Activated naive CD4-positive, alpha-beta T cell treated with anti-CD3 and anti-CD28 coated beads, Interleukin-2, amount 50 U/mL, for 24 hours (primary cell): ENCODE data around the gene FBXO2.
"Not testable (repeated sequence)": the region's sequence is repeated elsewhere in the genome, so short reads cannot be mapped to it uniquely, and the experiment has no call there.

Experiments used
- H3K27ac Mint-ChIP-seq: one replicate; pipeline ENCODE4 v1.8.0; 2021; ENCODE audit warnings: mild to moderate bottlenecking, mixed read lengths
- H3K27me3 Mint-ChIP-seq: one replicate; pipeline ENCODE4 v1.8.0; 2021; ENCODE audit warnings: mixed read lengths
- H3K36me3 Mint-ChIP-seq: one replicate; pipeline ENCODE4 v1.8.0; 2021; ENCODE audit warnings: mixed read lengths
- H3K4me1 Mint-ChIP-seq: one replicate; pipeline ENCODE4 v1.8.0; 2021; ENCODE audit warnings: mixed read lengths
- H3K4me3 Mint-ChIP-seq: one replicate; pipeline ENCODE4 v1.8.0; 2021; ENCODE audit warnings: mild to moderate bottlenecking, mixed read lengths
- H3K9me3 Mint-ChIP-seq: one replicate; pipeline ENCODE4 v1.8.0; 2021; ENCODE audit warnings: mixed read lengths

Gene FBXO2

DNA sequence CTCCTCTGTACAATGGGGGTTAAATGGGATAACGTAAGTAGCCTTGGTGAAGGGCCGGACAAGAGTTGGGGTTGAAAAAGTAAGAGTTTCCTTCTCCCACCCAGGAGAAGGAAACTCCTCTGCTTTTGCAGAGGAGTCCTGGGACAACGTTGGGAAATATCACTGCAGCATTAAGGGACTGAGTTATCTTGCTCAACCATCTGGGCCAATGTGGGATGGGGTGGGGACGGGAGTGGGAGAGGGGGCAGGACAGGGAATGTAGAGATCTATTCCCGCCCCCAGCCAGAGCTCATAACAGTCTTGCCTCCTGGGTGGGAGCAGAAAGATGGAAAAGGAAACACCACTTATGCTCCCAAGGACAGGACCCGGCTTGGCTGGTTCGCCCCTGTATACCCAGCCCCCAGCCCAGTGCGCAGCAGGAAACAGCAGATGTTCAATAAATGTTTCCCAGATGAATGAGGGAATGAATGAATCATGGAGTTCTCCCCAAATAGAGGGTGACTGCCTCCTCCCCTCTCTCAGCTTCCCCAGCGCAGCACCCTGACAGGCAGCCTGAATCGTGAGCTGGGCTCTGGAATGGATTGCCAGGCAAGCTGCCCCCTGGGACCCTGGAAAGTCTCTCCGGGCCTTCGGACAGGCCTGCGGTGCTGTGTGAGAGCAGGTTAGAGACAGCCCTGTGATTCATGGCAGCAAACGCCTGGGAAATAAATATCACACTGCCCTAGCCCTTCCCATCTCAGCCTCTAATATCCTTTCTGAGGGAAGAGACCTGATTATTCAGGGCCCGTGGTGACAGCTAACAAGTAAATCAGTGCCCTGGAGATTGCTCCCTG, 24.8 kb downstream of the FBXO2 start:
- Mint-ChIP-seq H3K36me3 (no peaks in the 10 kb centered on the region), H3K4me3 (no peak overlapping the region), H3K27me3 (peaks cover 9% of the 10 kb centered on the region), H3K4me1 (no peaks in the 10 kb centered on the region), H3K27ac (no peak overlapping the region), H3K9me3 (no peaks in the 10 kb centered on the region)

DNA sequence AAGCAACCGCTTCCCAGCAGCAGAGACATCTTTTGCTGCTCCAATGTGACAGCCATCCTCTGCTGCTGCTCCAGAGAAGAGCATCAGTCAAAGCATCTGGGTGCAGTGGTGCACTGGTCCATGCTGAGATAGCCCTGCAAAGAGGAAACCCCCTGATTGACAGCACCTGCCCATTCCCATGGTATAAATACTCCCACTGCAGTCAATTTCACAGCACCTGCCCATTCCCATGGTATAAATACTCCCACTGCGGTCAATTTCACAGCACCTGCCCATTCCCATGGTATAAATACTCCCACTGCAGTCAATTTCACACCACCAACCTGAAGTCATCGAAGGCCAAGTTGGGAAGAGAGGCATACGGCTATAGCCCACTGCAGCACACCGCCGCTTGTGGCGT, 25.5 kb downstream of the FBXO2 start:
- no peak overlapping the region for H3K27ac Mint-ChIP-seq
- no peak overlapping the region for H3K4me3 Mint-ChIP-seq
- no peaks in the 10 kb centered on the region for H3K4me1 Mint-ChIP-seq
- H3K9me3 Mint-ChIP-seq = no peaks in the 10 kb centered on the region
- peaks cover 6% of the 10 kb centered on the region for H3K27me3 Mint-ChIP-seq
- no peaks in the 10 kb centered on the region for H3K36me3 Mint-ChIP-seq

DNA sequence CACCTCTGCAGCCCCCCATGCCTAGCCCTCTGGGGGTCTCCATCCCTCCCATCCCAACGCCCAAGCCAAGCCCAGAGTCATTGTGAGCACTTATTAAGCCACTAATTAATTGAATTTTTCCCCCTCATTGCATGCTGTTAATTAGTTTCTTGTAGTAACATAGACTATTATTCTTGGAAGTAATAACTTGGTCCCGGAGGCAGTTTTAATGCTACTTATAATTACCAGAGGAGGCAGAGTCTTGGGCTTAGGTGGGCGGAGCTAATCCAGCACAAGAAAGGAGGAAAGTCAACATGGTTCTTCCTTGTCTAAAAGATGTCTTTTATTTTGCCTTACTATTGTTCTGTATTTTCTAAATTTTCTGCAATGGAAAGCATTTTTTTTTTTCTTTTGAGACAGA, 27.7 kb downstream of the FBXO2 start:
- Mint-ChIP-seq H3K27me3 (peaks cover 6% of the 10 kb centered on the region), H3K27ac (no peak overlapping the region), H3K4me3 (no peak overlapping the region), H3K4me1 (no peaks in the 10 kb centered on the region), H3K9me3 (no peaks in the 10 kb centered on the region), H3K36me3 (no peaks in the 10 kb centered on the region)

DNA sequence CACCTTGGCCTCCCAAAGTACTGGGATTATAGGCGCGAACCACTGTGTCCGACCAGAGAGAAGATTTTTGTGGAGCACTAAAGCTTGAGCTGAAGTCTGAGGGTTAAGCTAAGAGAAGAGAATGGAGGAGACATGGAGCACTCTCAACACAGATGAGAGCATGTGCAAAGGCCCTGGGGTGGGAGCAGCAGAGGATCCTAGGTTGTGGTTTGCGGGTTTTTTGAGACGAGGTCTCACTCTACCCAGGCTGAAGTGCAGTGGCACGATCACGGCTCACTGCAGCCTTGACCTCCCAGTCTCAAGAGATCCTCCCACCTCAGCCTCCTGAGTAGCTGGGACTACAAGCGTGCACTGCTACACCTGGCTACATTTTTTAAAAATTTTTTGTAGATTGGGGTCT, 30.5 kb downstream of the FBXO2 start:
- Mint-ChIP-seq H3K4me3 (no peak overlapping the region), H3K4me1 (no peaks in the 10 kb centered on the region), H3K9me3 (no peaks in the 10 kb centered on the region), H3K36me3 (no peaks in the 10 kb centered on the region), H3K27me3 (peaks cover 5% of the 10 kb centered on the region), H3K27ac (no peak overlapping the region)

GRCh38 chr1:11622398-11622797, 31.8 kb downstream of the FBXO2 start:
- no peaks in the 10 kb centered on the region for H3K36me3 Mint-ChIP-seq
- no peaks in the 10 kb centered on the region for H3K4me1 Mint-ChIP-seq
- no peak overlapping the region for H3K27ac Mint-ChIP-seq
- H3K4me3 Mint-ChIP-seq = no peak overlapping the region
- no peaks in the 10 kb centered on the region for H3K9me3 Mint-ChIP-seq
- peaks cover 5% of the 10 kb centered on the region for H3K27me3 Mint-ChIP-seq

GRCh38 chr1:11620924-11621323, 33.3 kb downstream of the FBXO2 start:
- H3K4me1 Mint-ChIP-seq = no peaks in the 10 kb centered on the region
- H3K9me3 Mint-ChIP-seq = no peaks in the 10 kb centered on the region
- H3K27me3 Mint-ChIP-seq = peaks cover 2% of the 10 kb centered on the region
- no peak overlapping the region for H3K4me3 Mint-ChIP-seq
- no peaks in the 10 kb centered on the region for H3K36me3 Mint-ChIP-seq
- no peak overlapping the region for H3K27ac Mint-ChIP-seq

DNA sequence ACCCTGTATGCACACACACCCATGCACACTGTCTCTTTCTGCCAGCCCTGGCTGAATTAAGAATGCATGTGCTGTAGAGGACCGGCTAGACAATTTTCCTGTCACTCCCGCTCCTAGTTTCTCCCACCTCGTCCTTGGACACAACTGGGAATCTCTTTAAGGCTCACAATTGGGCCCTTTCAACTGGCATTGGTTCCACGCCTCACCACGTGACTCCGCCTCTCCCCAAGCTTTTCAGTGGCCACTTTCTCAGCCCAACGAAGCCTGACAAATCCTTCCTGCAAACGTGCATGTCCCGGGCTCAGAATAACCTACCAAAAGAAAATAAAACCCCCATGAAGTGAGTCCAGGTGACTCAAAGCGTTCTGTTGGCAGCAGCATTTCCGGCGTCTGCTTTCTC, 33.8 kb downstream of the FBXO2 start:
- H3K9me3 Mint-ChIP-seq = no peaks in the 10 kb centered on the region
- no peak overlapping the region for H3K4me3 Mint-ChIP-seq
- no peaks in the 10 kb centered on the region for H3K4me1 Mint-ChIP-seq
- H3K27me3 Mint-ChIP-seq = no peaks in the 10 kb centered on the region
- H3K36me3 Mint-ChIP-seq = no peaks in the 10 kb centered on the region
- no peak overlapping the region for H3K27ac Mint-ChIP-seq

DNA sequence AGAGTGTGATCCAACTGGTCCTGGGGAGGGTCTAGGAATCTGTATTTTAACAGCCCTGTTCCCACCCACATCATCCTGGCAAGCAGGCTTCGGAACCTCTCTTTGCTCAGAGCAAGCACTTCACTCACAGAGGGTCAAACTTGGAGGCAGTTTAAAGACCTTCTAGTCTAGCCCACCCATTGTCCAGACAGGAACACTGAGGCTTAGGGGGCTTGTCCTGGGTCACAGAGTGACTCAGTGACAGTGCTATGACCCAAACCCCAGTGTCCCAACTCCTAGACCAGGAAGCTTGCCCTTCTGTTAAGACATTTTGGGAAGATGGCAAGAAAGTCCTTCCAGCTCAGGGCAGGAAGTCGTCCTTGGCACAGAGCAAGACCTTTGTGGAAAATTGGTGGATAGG, 36.5 kb downstream of the FBXO2 start:
- Mint-ChIP-seq H3K4me3 (no peak overlapping the region), H3K4me1 (no peaks in the 10 kb centered on the region), H3K27ac (no peak overlapping the region), H3K27me3 (no peaks in the 10 kb centered on the region), H3K36me3 (no peaks in the 10 kb centered on the region), H3K9me3 (no peaks in the 10 kb centered on the region)

DNA sequence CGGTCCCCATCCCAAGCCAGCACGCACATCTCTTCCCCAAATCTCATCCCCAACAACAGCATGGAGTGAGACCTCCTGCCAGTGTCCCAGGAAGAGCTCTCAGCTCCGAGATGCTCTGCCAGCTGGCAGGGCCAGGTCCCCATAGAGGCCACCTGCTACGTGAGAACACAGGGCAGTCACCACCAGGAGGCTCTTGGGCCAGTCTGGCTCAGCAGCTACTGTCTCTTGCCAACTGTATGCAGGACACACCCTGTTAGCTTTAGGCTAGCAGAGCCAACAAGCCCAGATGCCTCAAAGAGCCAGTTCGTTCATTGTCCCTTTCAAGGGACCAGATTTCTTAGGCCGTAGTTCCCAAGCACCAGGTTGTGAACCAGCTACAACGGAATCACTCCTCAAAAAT, 36.9 kb downstream of the FBXO2 start:
- Mint-ChIP-seq H3K27me3 (no peaks in the 10 kb centered on the region), H3K4me1 (no peaks in the 10 kb centered on the region), H3K4me3 (no peak overlapping the region), H3K27ac (no peak overlapping the region), H3K9me3 (no peaks in the 10 kb centered on the region), H3K36me3 (no peaks in the 10 kb centered on the region)

GRCh38 chr1:11616766-11617165, 37.5 kb downstream of the FBXO2 start:
- no peak overlapping the region for H3K27ac Mint-ChIP-seq
- no peak overlapping the region for H3K4me3 Mint-ChIP-seq
- no peaks in the 10 kb centered on the region for H3K4me1 Mint-ChIP-seq
- H3K36me3 Mint-ChIP-seq = no peaks in the 10 kb centered on the region
- no peaks in the 10 kb centered on the region for H3K27me3 Mint-ChIP-seq
- no peaks in the 10 kb centered on the region for H3K9me3 Mint-ChIP-seq

- Mint-ChIP-seq H3K4me1 (no peaks in the 10 kb centered on the region), H3K4me3 (no peak overlapping the region), H3K36me3 (no peaks in the 10 kb centered on the region), H3K9me3 (no peaks in the 10 kb centered on the region), H3K27ac (no peak overlapping the region), H3K27me3 (no peaks in the 10 kb centered on the region)
These were observed 39.1 kb downstream of the FBXO2 start for GRCh38 chr1:11615090-11615489.

DNA sequence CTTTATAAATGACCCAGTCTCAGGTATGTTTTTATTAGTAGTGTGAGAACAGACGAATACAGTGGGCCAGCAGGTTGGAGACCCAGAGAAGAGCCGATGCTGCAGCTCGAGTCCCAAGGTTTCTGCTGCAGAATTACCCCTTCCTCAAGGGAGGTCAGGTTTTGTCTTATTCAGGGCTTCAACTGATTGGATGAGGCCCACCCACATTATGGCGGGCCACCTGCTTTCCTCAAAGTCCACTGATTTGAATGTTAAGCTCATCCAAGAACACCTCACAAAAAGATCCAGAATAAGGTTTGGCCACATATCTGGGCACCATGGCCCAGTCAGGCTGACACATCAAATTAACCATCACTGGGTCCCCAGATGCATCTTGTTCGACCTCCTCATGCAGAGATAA, 40.9 kb downstream of the FBXO2 start:
- Mint-ChIP-seq H3K27ac (no peak overlapping the region), H3K27me3 (no peaks in the 10 kb centered on the region), H3K9me3 (no peaks in the 10 kb centered on the region), H3K4me1 (no peaks in the 10 kb centered on the region), H3K4me3 (no peak overlapping the region), H3K36me3 (no peaks in the 10 kb centered on the region)

DNA sequence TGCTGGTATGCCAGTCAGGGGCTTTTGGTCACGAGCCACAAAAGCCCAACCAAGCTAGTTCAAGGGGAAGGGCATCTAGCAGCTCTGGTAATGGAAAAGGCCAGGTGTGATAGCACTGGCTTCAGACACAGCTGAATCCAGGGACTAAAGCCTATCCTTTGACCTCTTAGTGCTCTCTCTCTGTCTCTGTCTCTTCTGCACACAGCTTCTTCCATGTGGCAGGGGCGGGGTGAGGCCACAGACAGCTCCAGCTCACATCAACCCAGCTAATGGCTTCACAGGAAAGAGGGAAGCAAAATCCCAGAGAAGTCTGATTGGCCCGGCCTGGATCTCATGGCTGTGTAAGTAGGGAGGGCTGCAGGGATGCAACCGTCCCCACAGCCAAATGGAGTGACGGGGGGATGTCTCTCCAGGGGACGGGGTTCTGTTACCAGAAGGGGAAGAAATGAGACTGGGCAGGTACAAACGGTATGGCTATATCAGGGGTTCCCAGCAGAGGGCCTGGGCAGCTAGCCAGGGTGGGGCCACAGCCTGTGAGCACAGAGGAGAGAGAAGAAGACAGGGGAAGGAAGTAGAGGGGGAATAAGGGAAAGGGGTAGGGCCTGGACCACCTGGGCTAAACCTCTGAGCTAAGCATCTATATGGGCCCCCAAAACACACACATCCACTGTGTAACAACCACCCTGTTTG, 42.4 kb downstream of the FBXO2 start:
- H3K4me3 Mint-ChIP-seq = no peak overlapping the region
- H3K36me3 Mint-ChIP-seq = no peaks in the 10 kb centered on the region
- no peaks in the 10 kb centered on the region for H3K4me1 Mint-ChIP-seq
- H3K9me3 Mint-ChIP-seq = no peaks in the 10 kb centered on the region
- H3K27ac Mint-ChIP-seq = no peak overlapping the region
- H3K27me3 Mint-ChIP-seq = no peaks in the 10 kb centered on the region

GRCh38 chr1:11610629-11611180, 43.5 kb downstream of the FBXO2 start:
- Mint-ChIP-seq H3K4me3 (no peak overlapping the region), H3K27me3 (no peaks in the 10 kb centered on the region), H3K27ac (no peak overlapping the region), H3K36me3 (no peaks in the 10 kb centered on the region), H3K9me3 (no peaks in the 10 kb centered on the region), H3K4me1 (no peaks in the 10 kb centered on the region)

DNA sequence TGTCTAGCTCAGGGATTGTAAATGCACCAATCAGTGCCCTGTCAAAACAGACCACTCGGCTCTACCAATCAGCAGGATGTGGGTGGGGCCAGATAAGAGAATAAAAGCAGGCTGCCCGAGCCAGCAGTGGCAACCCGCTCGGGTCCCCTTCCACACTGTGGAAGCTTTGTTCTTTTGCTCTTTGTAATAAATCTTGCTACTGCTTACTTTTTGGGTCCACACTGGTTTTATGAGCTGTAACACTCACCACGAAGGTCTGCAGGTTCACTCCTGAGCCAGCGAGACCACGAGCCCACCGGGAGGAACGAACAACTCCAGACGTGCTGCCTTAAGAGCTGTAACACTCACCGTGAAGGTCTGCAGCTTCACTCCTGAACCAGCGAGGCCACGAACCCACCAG, 44.9 kb downstream of the FBXO2 start:
- not testable (repeated sequence) for H3K36me3 Mint-ChIP-seq, H3K9me3 Mint-ChIP-seq, H3K4me3 Mint-ChIP-seq, H3K27ac Mint-ChIP-seq, H3K27me3 Mint-ChIP-seq, H3K4me1 Mint-ChIP-seq

DNA sequence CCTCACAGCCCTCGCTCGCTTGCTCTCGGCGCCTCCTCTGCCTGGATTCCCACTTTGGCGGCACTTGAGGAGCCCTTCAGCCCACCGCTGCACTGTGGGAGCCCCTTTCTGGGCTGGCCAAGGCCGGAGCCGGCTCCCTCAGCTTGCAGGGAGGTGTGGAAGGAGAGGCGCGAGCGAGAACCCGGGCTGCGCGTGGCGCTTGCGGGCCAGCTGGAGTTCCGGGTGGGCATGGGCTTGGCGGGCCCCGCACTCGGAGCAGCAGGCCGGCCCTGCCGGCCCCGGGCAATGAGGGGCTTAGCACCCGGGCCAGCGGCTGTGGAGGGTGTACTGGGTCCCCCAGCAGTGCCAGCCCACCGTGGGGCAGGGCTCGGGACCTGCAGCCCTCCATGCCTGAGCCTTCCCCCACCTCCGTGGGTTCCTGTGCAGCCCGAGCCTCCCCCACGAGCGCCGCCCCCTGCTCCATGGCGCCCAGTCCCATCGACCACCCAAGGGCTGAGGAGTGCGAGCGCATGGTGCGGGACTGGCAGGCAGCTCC, 45.6 kb downstream of the FBXO2 start:
- H3K27ac Mint-ChIP-seq, H3K4me1 Mint-ChIP-seq, H3K36me3 Mint-ChIP-seq, H3K4me3 Mint-ChIP-seq, H3K9me3 Mint-ChIP-seq, H3K27me3 Mint-ChIP-seq: not testable (repeated sequence)
